ENCODE data around the gene UTS2B. TPM values are rescaled to one million over a fixed set of nuclear protein-coding genes. Genes with fewer than 3 reads are reported as not detected.

The UTS2B gene
- total and polyA plus RNA-seq, 2 of the 13 experiments (the other 11 are each of a cell fraction or from before 2014, with no cell fraction given) = 0.03 to 0.46 TPM

DNA sequence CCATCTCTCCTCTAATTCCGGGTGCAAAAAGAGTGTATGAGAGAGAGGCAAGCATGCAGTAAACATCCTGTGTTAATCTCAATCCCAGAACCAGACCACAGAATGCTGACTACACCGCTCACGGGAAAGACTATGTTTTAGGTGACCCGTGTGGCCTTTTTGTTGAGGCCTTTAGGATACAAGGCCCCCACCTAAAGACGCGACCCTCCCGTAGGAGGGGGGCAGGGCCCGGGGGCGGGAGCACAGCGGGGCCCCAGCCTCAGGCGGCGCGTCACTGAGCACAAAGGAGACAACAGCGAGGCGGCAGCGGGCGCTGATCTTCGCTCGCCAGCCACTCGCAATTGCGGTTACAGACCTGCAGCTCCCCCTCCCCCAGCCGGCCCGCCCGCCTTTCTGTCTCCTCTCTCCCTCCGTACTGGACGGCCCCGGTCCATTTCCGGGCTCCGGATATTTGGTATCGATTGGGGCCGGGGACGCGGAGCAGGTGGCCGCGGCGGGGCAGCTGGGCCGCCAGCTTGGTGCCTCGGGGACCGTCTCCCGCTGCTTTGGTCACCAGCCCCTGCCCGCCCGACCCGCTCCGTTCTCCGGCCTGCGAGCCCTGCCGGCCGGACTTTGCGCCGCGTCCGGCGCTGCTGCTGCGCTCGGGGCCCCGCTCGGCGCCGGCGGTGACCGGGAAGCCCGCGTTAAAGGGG, 1.2 kb downstream of the UTS2B start, which contains the start of gene CCDC50 (continued):
- TF ChIP-seq, protein P1, sequence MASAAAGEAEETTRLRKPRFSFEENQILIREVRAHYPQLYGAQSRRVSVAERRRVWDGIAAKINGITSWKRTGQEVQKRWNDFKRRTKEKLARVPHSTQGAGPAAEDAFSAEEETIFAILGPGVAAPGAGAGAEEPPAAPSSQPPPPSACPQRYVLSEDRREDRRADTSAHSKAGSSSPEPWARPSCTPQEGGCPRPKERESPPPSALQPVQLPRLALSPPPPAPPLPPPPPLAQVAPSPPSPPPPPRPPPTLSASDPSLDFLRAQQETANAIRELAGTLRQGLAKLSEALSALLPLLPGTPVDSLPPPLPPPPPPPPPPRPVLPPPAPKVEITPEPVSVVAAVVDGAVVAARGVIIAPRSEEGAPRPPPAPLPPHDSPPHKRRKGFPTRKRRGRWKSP (CRISPR knock-in tag; IDR thresholded peaks at IDR 0.05) = peak; percentile 97
- no peak for TF ChIP-seq NR2F1 (CRISPR knock-in tag; IDR thresholded peaks at IDR 0.05)
- TF ChIP-seq, protein P2, sequence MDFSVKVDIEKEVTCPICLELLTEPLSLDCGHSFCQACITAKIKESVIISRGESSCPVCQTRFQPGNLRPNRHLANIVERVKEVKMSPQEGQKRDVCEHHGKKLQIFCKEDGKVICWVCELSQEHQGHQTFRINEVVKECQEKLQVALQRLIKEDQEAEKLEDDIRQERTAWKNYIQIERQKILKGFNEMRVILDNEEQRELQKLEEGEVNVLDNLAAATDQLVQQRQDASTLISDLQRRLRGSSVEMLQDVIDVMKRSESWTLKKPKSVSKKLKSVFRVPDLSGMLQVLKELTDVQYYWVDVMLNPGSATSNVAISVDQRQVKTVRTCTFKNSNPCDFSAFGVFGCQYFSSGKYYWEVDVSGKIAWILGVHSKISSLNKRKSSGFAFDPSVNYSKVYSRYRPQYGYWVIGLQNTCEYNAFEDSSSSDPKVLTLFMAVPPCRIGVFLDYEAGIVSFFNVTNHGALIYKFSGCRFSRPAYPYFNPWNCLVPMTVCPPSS (IDR thresholded peaks at IDR 0.05) = no peak
- TF ChIP-seq, protein P3, sequence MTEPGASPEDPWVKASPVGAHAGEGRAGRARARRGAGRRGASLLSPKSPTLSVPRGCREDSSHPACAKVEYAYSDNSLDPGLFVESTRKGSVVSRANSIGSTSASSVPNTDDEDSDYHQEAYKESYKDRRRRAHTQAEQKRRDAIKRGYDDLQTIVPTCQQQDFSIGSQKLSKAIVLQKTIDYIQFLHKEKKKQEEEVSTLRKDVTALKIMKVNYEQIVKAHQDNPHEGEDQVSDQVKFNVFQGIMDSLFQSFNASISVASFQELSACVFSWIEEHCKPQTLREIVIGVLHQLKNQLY (CRISPR knock-in tag; IDR thresholded peaks at IDR 0.05) = no peak
- TF ChIP-seq, protein P4, sequence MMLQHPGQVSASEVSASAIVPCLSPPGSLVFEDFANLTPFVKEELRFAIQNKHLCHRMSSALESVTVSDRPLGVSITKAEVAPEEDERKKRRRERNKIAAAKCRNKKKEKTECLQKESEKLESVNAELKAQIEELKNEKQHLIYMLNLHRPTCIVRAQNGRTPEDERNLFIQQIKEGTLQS (CRISPR knock-in tag; IDR thresholded peaks at IDR 0.05) = 0 out of 2 replicates have a peak, but pooled peaks have one; percentile 35
- peak; percentile 41; the same call in 1 of the 2 replicates for TF ChIP-seq KDM1A (CRISPR knock-in tag; IDR thresholded peaks at IDR 0.05)
- TF ChIP-seq HNRNPLL (IDR thresholded peaks at IDR 0.05; ENCODE audit: low read depth, low read length, poor library complexity, severe bottlenecking) = peak; percentile 94
- TF ChIP-seq, protein P5, sequence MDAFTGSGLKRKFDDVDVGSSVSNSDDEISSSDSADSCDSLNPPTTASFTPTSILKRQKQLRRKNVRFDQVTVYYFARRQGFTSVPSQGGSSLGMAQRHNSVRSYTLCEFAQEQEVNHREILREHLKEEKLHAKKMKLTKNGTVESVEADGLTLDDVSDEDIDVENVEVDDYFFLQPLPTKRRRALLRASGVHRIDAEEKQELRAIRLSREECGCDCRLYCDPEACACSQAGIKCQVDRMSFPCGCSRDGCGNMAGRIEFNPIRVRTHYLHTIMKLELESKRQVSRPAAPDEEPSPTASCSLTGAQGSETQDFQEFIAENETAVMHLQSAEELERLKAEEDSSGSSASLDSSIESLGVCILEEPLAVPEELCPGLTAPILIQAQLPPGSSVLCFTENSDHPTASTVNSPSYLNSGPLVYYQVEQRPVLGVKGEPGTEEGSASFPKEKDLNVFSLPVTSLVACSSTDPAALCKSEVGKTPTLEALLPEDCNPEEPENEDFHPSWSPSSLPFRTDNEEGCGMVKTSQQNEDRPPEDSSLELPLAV (CRISPR knock-in tag; conservative IDR thresholded peaks at IDR 0.05; ENCODE audit: low read depth) = no peak
- peak; percentile 69; the same call in 1 of the 2 replicates for TF ChIP-seq ZNF746 (CRISPR knock-in tag; IDR thresholded peaks at IDR 0.05)
- TF ChIP-seq, protein P6, sequence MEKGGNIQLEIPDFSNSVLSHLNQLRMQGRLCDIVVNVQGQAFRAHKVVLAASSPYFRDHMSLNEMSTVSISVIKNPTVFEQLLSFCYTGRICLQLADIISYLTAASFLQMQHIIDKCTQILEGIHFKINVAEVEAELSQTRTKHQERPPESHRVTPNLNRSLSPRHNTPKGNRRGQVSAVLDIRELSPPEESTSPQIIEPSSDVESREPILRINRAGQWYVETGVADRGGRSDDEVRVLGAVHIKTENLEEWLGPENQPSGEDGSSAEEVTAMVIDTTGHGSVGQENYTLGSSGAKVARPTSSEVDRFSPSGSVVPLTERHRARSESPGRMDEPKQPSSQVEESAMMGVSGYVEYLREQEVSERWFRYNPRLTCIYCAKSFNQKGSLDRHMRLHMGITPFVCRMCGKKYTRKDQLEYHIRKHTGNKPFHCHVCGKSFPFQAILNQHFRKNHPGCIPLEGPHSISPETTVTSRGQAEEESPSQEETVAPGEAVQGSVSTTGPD (CRISPR knock-in tag; IDR thresholded peaks at IDR 0.05) = no peak
- no peak for TF ChIP-seq HNRNPH1 (optimal IDR thresholded peaks at IDR 0.05; ENCODE audit: low read depth, low read length)
- TF ChIP-seq ZNF7 (CRISPR knock-in tag; IDR thresholded peaks at IDR 0.05) = no peak
- TF ChIP-seq MXI1 (IDR thresholded peaks at IDR 0.05; ENCODE audit: borderline replicate concordance, low read depth, low read length) = peak; percentile 68; the same call in 1 of the 3 replicates
- TF ChIP-seq, protein P7, sequence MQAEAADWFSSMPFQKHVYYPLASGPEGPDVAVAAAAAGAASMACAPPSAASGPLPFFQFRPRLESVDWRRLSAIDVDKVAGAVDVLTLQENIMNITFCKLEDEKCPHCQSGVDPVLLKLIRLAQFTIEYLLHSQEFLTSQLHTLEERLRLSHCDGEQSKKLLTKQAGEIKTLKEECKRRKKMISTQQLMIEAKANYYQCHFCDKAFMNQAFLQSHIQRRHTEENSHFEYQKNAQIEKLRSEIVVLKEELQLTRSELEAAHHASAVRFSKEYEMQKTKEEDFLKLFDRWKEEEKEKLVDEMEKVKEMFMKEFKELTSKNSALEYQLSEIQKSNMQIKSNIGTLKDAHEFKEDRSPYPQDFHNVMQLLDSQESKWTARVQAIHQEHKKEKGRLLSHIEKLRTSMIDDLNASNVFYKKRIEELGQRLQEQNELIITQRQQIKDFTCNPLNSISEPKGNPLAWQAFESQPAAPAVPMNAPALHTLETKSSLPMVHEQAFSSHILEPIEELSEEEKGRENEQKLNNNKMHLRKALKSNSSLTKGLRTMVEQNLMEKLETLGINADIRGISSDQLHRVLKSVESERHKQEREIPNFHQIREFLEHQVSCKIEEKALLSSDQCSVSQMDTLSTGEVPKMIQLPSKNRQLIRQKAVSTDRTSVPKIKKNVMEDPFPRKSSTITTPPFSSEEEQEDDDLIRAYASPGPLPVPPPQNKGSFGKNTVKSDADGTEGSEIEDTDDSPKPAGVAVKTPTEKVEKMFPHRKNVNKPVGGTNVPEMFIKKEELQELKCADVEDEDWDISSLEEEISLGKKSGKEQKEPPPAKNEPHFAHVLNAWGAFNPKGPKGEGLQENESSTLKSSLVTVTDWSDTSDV (CRISPR knock-in tag; IDR thresholded peaks at IDR 0.05) = no peak
- no peak for TF ChIP-seq NR2F2 (IDR thresholded peaks at IDR 0.05; ENCODE audit: borderline replicate concordance, low read depth)
- TF ChIP-seq SETDB1 (CRISPR knock-in tag; IDR thresholded peaks at IDR 0.05; ENCODE audit: borderline replicate concordance) = no peak
- TF ChIP-seq, protein P8, sequence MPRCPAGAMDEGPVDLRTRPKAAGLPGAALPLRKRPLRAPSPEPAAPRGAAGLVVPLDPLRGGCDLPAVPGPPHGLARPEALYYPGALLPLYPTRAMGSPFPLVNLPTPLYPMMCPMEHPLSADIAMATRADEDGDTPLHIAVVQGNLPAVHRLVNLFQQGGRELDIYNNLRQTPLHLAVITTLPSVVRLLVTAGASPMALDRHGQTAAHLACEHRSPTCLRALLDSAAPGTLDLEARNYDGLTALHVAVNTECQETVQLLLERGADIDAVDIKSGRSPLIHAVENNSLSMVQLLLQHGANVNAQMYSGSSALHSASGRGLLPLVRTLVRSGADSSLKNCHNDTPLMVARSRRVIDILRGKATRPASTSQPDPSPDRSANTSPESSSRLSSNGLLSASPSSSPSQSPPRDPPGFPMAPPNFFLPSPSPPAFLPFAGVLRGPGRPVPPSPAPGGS (CRISPR knock-in tag; IDR thresholded peaks at IDR 0.05) = peak; percentile 40; the same call in 1 of the 2 replicates
